ENCODE data around the gene KIRREL2. TPM values are rescaled to one million over a fixed set of nuclear protein-coding genes. Genes with fewer than 3 reads are reported as not detected.
A peak's percentile ranks its signal among the peaks of the same experiment; 100 is the strongest.

KIRREL2 gene
- total and polyA plus RNA-seq, 9 of the 15 experiments (the other 6 are each of a cell fraction or from before 2014, with no cell fraction given), result 0.01 to 0.12 (median 0.09) TPM; not detected in 4

GRCh38 chr19:35908973-35909683 is 52.4 kb downstream of the KIRREL2 start (continued):
- TF ChIP-seq REST (IDR thresholded peaks at IDR 0.05; ENCODE audit: borderline replicate concordance) (no peak; the same call in 1 of the 2 replicates), REST (CRISPR knock-in tag; IDR thresholded peaks at IDR 0.05; ENCODE audit: low read depth) (no peak), ZNF184 (CRISPR knock-in tag; IDR thresholded peaks at IDR 0.05) (no peak), E2F1 (CRISPR knock-in tag; IDR thresholded peaks at IDR 0.05) (no peak), NR0B1 (IDR thresholded peaks at IDR 0.05; ENCODE audit: partially characterized antibody) (no peak), SNRNP70 (optimal IDR thresholded peaks at IDR 0.05; ENCODE audit: low read depth, low read length) (no peak), HDAC1 (IDR thresholded peaks at IDR 0.05) (peak in 1 of 2 experiments; percentile 60; a peak in 2 of 4 replicates), ZNF589 (CRISPR knock-in tag; IDR thresholded peaks at IDR 0.05; ENCODE audit: low read depth) (no peak), MEF2D (tag; conservative IDR thresholded peaks at IDR 0.05; ENCODE audit: low read depth) (no peak; the same call in 1 of the 2 replicates), SUPT5H (IDR thresholded peaks at IDR 0.05) (no peak), HMBOX1 (IDR thresholded peaks at IDR 0.05) (no peak), ZMIZ1 (IDR thresholded peaks at IDR 0.05; ENCODE audit: low read depth in 2 of 2, low read length in 2 of 2) (no peak)
